K562 (cell line): ENCODE measurements around the gene GPR108. TPM values are rescaled to one million over a fixed set of nuclear protein-coding genes. Genes with fewer than 3 reads are reported as not detected.

Source experiments
- CLOCK ChIP-seq: fragments of 250-450 bp; sonication (Bioruptor Pico); IDR thresholded peaks from 2 replicates; pipeline ENCODE4 v1.4.0; 2020; ENCODE audit warnings: mild to moderate bottlenecking, moderate library complexity, borderline replicate concordance
- CREB1 ChIP-seq, 2 experiments: sonication (generic) in 1 of 2; formaldehyde crosslinking in 1 of 2; IDR thresholded peaks; 2 replicates each; pipeline versions ENCODE4 v1.6.1 to v1.8.0; 2012 to 2022; ENCODE audit warnings: inconsistent platforms in 1 of 2, mild to moderate bottlenecking in 1 of 2, missing genetic modification reagents in 1 of 2, moderate library complexity in 1 of 2
- E2F4 ChIP-seq: sonication (generic); formaldehyde crosslinking; IDR thresholded peaks from 2 replicates; pipeline ENCODE4 v1.8.0; 2022; ENCODE audit warnings: mild to moderate bottlenecking, low read depth, missing genetic modification reagents
- ELF4 ChIP-seq: fragments of 450-650 bp; formaldehyde crosslinking; IDR thresholded peaks from 2 replicates; pipeline ENCODE4 v1.4.0; 2022; ENCODE audit warnings: missing genetic modification characterization
- ELK3 ChIP-seq: fragments of 450-650 bp; formaldehyde crosslinking; IDR thresholded peaks from 2 replicates; pipeline ENCODE4 v1.4.0; 2020; ENCODE audit warnings: mild to moderate bottlenecking
- GABPA ChIP-seq: fragments of 200-800 bp; sonication (Bioruptor generic); conservative IDR thresholded peaks from 2 replicates; pipeline ENCODE4 v1.6.1; 2016; ENCODE audit warnings: low read depth, missing genetic modification characterization, missing compliant biosample characterization
- NR2C1 ChIP-seq, 2 experiments: fragments of 450-650 bp; IDR thresholded peaks; 2 replicates each; pipeline ENCODE4 v1.6.1; 2017; ENCODE audit warnings: mild to moderate bottlenecking in 2 of 2, antibody characterized with exemption in 1 of 2, inconsistent platforms in 1 of 2, missing compliant biosample characterization in 1 of 2, missing genetic modification characterization in 1 of 2
- NR3C1 ChIP-seq: sonication (generic); formaldehyde crosslinking; IDR thresholded peaks from 2 replicates; pipeline ENCODE4 v1.8.1; 2022; ENCODE audit warnings: missing genetic modification reagents
- POLR2AphosphoS2 ChIP-seq: IDR thresholded peaks from 2 replicates; pipeline ENCODE4 v1.6.1; 2012; ENCODE audit warnings: low read length, improper control_type of control experiment
- RUNX1 ChIP-seq: sonication (generic); IDR thresholded peaks from 2 replicates; pipeline ENCODE4 v1.6.1; 2016; ENCODE audit warnings: antibody characterized with exemption, low read depth
- TSHZ1 ChIP-seq: fragments of 250-450 bp; sonication (Bioruptor Pico); IDR thresholded peaks from 2 replicates; pipeline ENCODE4 v1.4.0; 2020; ENCODE audit warnings: mild to moderate bottlenecking, moderate library complexity
- WHSC1 ChIP-seq: IDR thresholded peaks from one replicate; pipeline ENCODE4 v1.6.1; 2012; ENCODE audit warnings: low read length, control low read depth, inconsistent platforms
- ZBTB7A ChIP-seq: IDR thresholded peaks from 2 replicates; pipeline ENCODE4 v1.6.1; 2011; ENCODE audit warnings: low read depth, mild to moderate bottlenecking, low read length, moderate library complexity, borderline replicate concordance; ENCODE audit not compliant: control insufficient read depth
- ZKSCAN1 ChIP-seq: fragments of 150-350 bp; IDR thresholded peaks from 2 replicates; pipeline ENCODE4 v1.6.1; 2016; ENCODE audit warnings: low read depth, low read length
- ZNF384 ChIP-seq: IDR thresholded peaks from 2 replicates; pipeline ENCODE4 v1.6.1; 2012; ENCODE audit warnings: low read depth, low read length, improper control_type of control experiment
- ZNF639 ChIP-seq, 2 experiments: fragments of 200-800 bp in 1 of 2; sonication (Bioruptor generic) in 1 of 2; sonication (generic) in 1 of 2; formaldehyde crosslinking in 1 of 2; IDR thresholded peaks in 1 of 2; conservative IDR thresholded peaks in 1 of 2; 2 replicates each; pipeline versions ENCODE4 v1.5.0 to v1.6.1; 2016 to 2020; ENCODE audit warnings: missing compliant biosample characterization in 1 of 2, missing genetic modification characterization in 1 of 2, missing genetic modification reagents in 1 of 2
- polyA plus RNA-seq, 8 experiments: library from polyadenylated mRNA; depleted of rRNA in 4 of 8; stranded (reverse) in 5 of 8; unstranded in 3 of 8; fragments of >200 nt; fragmentation: Nextera tagmentation in 2 of 8; fragmentation: Illumina TruSeq in 1 of 8; extraction: Ambion mirVana in 2 of 8; extraction: Trizol in 1 of 8; gene quantifications; 2 replicates each; pipeline versions ENCODE4 v1.2.1 to v1.2.3, GENCODE V29; 2011 to 2014; ENCODE audit warnings: inconsistent platforms in 1 of 8, missing spikeins in 1 of 8
- total RNA-seq, 7 experiments: library from RNA; depleted of rRNA in 6 of 7; stranded (reverse); fragments of >200 nt in 6 of 7; fragmentation: Illumina TruSeq in 2 of 7; extraction: Trizol in 2 of 7; gene quantifications; 2 replicates each; pipeline versions ENCODE4 v1.2.1 to v1.2.3, GENCODE V29; 2011 to 2021; ENCODE audit warnings: low replicate concordance in 1 of 7

Gene GPR108
- total and polyA plus RNA-seq, 9 of the 15 experiments (the other 6 are each of a cell fraction or from before 2014, with no cell fraction given): 2.4 to 33.2 (median 24.4) TPM

GRCh38 chr19:6718741-6719539 is 18.4 kb downstream of the GPR108 start (continued):
- TF ChIP-seq ZNF639 (CRISPR knock-in tag; conservative IDR thresholded peaks at IDR 0.05 in 1 of 2, IDR thresholded peaks at IDR 0.05 in 1 of 2) (no peak), CREB1 (IDR thresholded peaks at IDR 0.05) (no peak), CREB1 (CRISPR knock-in tag; IDR thresholded peaks at IDR 0.05) (0 out of 2 replicates have a peak, but pooled peaks have one; percentile 36), CLOCK (CRISPR knock-in tag) (no peak), NR3C1 (CRISPR knock-in tag) (no peak), WHSC1 (no peak), ZBTB7A (peak; percentile 77; the same call in 1 of the 2 replicates), E2F4 (no peak), TSHZ1 (no peak), GABPA (no peak), NR2C1 (IDR thresholded peaks at IDR 0.05) (no peak), NR2C1 (tag; IDR thresholded peaks at IDR 0.05) (no peak), ZKSCAN1 (no peak), RUNX1 (no peak), POLR2AphosphoS2 (no peak), ZNF384 (no peak), ELF4 (CRISPR knock-in tag) (no peak), ELK3 (CRISPR knock-in tag) (no peak)
